Activated CD8-positive, alpha-beta memory T cell treated with anti-CD3 and anti-CD28 coated beads, Interleukin-2, amount 50 U/mL, for 4 hours (primary cell): ENCODE measurements around the gene LLGL2.

Experiments used
- DNase-seq: peaks from one replicate; pipeline ENCODE4 v3.0.0-alpha.2; 2020

LLGL2 gene

DNA sequence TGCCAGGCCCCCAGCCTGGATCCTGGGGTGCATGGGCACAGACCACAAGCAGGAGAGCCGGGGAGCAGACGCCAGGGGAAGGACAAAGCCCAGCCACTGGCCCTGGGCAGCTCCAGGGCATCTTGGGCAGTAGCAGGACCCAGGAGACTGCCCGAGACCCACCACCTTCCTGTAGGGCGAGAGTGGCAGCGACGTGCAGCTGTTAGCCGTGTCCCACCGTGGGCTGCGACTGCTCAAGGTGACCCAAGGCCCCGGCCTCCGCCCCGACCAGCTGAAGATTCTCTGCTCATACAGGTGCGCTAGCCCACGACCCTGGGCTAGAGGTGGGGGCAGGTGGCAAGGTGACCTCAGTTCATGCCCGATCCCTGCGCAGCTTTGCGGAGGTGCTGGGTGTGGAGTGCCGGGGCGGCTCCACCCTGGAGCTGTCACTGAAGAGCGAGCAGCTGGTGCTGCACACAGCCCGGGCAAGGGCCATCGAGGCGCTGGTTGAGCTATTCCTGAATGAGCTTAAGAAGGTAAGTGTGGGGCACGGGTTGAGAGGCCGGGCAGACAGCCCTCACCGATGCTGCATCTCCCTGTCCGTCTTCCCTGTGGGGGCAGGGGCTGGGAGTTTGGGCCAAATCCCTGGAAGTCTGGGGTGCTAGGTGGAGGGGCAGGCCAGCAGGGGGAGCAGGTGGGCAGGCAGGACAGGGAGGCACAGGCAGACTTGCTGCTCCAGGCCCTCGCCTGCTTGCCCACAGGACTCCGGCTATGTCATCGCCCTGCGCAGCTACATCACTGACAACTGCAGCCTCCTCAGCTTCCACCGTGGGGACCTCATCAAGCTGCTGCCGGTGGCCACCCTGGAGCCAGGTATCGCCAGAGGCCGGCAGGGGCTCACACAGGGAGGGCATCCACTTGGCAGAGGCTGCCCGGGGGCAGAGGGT lies 94.3 kb downstream of the LLGL2 start:
- DNase-seq, result no peak

DNA sequence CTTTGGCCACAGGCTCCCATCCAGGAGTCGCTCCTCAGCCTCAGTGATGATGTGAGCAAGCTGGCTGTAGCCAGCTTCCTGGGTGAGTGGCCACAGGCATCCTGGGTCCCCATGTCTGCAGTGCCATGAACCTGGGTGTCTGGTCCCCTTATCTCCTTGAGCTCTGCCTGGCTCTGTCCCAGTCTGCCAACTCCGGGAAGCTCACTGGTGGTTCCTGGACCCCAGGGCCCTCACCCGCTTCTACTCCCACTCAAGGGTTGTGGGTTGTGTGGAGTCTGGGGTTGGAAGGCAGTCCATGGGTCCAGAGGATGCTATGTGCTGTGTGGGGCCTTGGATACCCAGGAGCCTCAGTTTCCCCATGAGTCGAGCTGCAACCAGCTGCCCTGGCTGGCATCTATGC lies 96.0 kb downstream of the LLGL2 start:
- DNase-seq, result no peak

DNA sequence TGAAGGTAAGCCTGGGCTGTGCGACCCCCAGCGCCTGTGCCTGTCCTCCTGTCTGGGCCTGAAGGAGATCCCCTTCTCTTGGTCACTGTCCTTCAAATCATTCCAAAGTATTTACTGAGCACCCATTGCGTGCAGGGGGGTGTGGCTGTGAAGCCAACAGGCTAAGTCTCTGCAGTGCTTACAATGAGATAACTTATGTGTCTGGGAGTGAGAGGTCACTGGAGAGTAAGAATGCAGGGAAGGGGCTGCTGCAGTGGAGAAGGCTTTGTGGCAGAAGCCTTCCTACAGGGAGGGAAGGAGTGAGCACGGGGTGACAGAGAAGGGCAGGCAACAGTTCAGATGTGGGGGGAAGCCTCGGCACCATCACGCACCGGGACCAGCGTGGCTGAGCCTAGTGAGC lies 96.6 kb downstream of the LLGL2 start:
- DNase-seq, result no peak

DNA sequence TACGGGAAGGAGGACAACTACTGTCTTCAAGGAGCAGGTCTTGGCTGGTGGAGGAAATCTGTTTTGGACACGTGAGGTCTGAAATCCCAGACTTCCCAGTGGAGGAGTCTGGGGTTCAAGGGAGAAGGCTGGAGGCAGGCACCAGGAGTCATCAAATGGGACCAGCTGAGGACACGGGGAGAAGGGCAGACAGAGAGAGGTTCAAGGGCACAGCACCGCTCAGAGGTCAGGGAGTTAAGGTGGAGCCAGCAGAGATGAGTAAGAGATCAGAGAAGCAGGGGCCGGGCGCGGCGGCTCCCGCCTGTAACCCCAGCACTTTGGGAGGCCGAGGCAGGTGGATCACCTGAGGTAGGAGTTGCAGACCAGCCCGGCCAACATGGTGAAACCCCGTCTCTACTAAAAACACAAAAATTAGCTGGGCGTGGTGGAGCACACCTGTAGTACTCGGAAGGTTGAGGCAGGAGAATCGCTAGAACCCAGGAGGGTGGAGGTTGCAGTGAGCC lies 97.3 kb downstream of the LLGL2 start:
- DNase-seq, result no peak

- DNase-seq, result no peak
Measured at GRCh38 chr17:75623386-75623785, 97.9 kb downstream of the LLGL2 start.

DNA sequence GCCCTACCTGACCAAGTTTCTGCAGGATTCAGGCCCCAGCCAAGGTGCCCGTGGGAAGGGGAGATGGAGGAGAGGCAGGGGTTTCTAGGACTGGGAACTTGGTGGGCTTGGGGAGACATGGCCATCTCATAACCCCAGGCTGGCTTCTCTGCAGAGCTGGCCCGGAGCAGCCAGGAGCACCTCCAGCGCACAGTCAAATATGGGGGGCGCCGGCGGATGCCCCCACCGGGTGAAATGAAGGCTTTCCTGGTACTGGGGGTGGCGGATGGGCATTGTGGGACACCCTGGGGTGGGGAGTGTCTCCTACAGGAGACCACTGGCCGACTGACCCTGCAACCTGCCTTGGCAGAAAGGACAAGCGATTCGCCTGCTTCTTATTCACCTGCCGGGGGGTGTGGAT lies 98.5 kb downstream of the LLGL2 start:
- DNase-seq, result no peak
